Dedifferentiated amniotic fluid mesenchymal stem cell (primary cell): Measurements from ENCODE around the gene CLDN5.

Experiments used
- DNase-seq: peaks from one replicate; pipeline ENCODE4 v3.0.0-alpha.2; 2016; ENCODE audit errors: extremely low spot score

CLDN5 gene

GRCh38 chr22:19522190-19522880 is 1.9 kb downstream of the CLDN5 start:
- DNase-seq = no peak

DNA sequence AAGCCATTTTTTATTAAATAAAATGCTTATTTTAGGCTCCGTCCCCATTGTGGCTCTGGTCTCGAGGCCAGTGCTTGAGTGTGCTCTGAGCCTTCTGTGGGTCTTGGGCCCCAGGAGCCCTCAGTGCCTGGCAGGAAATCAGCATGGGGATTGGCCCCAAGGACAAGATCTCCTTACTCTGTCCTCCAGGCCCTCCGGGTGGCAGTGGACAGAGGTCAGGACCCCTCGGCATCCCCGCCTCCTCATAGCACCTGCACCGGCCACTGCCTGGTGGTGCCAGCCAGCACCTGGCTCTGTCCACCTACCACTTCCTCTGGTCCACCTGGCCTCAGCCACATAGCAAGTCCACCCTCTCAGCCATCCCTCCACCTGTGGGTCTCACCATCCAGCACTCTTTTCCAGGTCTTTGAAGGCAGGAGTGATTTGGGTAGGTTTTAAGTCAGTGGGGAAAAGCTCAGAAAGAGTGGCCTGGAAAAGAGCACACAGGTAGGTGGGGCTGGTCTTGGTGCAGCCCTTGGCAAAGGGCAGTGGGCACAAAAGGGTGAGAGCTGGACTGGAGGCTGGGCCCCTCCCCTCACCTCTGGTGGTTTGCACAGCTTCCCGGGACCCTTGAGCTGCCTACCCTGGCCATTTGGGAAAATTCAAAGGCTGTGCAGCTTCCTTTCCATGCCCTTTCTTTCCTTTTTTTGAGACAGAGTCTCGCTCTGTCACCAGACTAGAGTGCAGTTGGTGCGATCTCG is 3.5 kb downstream of the CLDN5 start:
- no peak for DNase-seq

GRCh38 chr22:19520007-19520406 is 4.2 kb downstream of the CLDN5 start:
- DNase-seq = no peak

DNA sequence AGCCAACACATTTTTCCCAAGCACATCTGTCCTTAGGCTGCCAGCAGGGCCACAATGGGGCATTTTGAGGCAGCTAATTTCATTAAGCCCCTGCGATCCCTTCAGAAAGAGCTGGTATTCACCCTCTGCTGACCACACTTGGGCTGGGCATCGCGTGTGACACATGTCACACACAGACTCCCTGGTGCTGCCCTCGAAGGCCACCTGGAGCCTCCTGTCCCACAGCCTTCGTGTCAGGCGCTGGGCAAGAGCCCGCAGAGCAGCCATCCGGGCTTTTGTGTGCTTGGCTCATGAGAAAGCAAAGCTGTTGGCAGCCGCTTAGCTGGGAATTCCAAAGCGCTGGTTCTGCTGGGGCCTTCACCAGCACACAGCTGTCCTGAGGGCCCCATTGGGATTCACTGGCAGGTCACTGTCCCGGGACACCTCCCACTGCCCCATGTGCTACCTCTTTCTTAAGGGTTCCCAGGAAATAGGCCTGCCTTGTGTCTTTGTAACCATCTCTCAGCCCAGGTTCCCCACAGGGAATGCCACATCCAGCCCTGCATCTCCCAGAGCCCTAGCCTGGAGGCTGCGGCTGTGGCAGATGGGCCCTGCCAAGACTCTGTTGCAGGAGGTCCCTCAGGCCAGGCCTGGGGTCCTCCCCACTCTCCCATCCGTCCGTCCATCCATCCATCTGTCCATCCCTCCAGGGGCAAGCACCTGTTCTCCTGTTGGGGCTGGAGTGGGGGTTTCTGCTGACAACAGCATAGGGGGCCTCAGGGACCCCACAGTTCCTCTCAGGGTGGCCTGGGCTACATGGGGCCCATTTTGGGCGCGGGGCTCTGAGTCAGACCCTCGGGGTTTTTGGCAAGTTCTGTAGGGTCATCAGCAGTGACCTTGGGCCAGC is 4.9 kb downstream of the CLDN5 start:
- DNase-seq = no peak

GRCh38 chr22:19518635-19519034 is 5.6 kb downstream of the CLDN5 start:
- DNase-seq = no peak

- DNase-seq = no peak
Measured at GRCh38 chr22:19517919-19518611, 6.1 kb downstream of the CLDN5 start.

DNA sequence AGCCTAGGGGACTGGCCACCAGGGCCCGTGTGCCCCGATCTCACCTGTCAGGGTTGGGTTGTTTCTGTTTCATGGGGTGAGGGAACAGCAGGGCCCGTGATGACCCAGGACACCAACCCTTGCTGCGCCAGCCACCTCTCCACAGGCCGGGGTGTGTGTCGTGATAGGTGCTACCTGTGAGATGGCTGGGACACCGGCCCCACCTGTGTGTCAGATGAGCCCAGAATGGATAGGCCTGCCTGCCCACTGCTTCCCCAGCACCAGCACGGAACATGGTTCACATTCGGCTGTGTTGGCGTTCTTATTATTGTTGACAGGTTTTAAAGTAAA is 7.1 kb downstream of the CLDN5 start:
- DNase-seq = no peak

GRCh38 chr22:19516378-19517170 is 7.6 kb downstream of the CLDN5 start:
- no peak for DNase-seq

- no peak for DNase-seq
Measured at GRCh38 chr22:19515654-19516377, 8.4 kb downstream of the CLDN5 start.

- no peak for DNase-seq
Measured at GRCh38 chr22:19514831-19515565, 9.2 kb downstream of the CLDN5 start.

DNA sequence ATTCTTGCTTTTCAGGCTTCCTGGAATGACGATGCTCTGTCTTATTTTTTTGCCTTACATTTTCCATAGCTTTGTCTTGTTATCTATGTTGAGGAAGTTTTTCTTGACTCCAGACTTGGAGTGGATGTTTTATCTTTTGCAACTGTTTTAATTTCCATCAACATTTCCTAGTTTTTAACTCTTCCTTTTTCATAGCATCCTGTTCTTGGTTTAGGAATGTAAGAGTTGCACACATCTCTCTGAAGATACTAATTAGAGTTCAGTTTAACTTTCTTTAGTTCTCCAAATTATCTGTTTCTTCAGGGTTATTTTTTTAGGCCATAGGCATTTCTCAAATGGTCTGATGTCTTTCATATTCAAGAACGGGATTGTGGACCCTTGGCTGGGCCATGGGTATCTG is 10.4 kb downstream of the CLDN5 start:
- no peak for DNase-seq

DNA sequence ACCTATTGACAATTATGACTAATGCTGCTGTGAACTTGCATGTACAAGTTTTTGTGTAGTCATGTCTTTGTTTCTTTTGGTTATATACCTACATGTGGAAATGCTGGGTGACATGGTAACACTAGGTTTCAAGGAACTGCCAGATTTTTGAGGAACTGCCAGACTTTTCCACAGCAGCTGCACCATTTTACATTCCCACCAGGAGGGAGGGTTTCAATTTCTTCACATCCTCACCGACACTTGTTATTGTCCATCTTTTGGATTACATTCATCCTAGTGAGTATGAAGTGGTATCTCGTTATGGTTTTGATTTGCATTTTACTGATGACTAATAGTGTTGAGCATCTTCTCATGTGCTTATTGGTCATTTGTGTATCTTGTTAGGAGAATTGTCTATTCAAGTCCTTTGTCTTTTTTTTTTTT is 13.3 kb downstream of the CLDN5 start:
- no peak for DNase-seq

DNA sequence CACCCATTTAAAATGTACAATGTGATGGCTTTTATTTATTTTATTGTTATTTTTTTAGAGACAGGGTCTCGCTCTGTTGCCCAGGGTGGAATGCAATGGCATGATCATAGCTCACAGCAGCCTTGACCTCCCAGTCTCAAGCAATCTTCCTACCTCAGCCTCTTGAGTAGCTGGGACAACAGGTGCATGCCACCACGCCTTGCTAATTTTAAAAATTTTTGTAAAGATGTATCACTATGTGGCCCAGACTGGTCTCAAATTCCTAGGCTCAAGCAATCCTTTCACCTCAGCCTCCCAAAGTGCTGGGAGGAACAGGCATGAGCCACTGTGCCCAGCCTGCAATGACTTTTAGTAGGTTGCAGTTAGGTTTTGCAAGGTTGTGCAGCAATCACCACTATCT is 14.3 kb downstream of the CLDN5 start:
- DNase-seq = no peak

- DNase-seq = no peak
Measured at GRCh38 chr22:19509191-19509590, 15.0 kb downstream of the CLDN5 start.

DNA sequence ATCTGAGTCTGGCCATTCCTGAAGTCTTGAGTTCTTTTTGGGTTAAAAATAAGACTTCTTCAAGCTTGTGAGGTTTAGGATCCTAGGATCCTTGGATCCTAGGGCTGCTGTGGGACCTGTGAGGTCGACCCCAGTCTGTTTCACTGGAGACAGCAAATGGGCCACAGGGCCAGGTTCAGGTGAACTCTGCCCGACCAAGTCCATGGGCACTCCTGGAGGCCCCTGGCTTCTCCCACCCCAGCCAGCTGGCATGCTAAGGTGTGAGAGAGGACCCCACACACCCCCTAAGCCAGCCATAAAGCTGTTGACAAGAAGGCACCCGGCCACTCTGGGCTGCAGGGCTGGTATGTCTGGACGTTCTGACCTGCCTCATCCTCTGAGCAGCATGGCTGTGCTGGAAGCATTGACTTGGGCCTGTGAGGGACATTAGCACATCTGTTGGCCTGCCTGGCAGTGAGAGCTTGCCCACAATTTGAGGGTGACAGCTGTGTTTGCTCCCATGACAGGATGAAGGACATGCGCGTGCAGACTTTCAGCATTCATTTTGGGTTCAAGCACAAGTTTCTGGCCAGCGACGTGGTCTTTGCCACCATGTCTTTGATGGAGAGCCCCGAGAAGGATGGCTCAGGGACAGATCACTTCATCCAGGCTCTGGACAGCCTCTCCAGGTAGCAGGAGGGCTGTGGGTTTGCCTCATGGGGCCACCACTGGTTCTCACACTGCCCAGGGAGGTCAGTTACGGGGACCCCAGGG is 16.0 kb downstream of the CLDN5 start:
- no peak for DNase-seq

DNA sequence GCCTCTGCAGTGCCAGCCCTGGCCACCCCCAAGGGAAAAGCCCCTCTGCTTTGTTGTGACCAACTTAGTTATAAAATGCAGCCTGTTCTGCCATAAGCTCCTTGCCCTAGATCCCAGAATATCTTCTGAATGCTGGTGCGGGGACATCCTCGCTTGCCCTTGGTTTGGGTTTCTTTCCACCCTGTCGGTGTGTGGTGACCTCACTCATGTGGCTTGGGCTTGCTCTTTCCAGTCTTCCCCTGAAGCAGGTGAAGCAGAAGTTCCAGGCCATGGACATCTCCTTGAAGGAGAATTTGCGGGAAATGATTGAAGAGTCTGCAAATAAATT is 16.7 kb downstream of the CLDN5 start:
- DNase-seq = no peak

- DNase-seq = no peak
Measured at GRCh38 chr22:19506212-19506611, 18.0 kb downstream of the CLDN5 start.

DNA sequence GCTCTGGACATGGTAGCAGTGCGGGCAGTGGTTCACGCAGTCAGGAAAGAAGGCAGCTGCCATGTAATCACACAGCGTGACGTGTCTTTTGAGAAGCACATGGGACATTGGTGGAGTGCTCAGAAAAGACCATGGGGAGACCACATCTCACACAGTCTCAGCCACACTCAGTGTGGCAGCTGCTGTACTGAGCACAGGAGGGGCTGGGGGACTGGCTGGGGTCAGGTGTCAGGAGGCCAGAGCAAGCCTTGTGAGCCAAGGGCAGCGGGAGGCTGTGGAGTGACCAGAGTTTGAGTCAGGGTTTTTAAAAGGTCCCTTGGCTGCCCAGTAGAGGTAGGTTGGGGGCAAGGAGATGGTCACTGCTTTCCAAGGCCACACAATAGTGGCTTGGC is 18.5 kb downstream of the CLDN5 start:
- DNase-seq = no peak
